T-helper 2 cell (primary cell): ENCODE data around the gene PRSS1.
"Not testable (repeated sequence)": the region's sequence is repeated elsewhere in the genome, so short reads cannot be mapped to it uniquely, and the experiment has no call there.

Experiments
- DNase-seq, 5 experiments: peaks; one replicate each; pipeline versions ENCODE4 v3.0.0 to v3.0.0-alpha.2; 2012 to 2022

PRSS1 gene

DNA sequence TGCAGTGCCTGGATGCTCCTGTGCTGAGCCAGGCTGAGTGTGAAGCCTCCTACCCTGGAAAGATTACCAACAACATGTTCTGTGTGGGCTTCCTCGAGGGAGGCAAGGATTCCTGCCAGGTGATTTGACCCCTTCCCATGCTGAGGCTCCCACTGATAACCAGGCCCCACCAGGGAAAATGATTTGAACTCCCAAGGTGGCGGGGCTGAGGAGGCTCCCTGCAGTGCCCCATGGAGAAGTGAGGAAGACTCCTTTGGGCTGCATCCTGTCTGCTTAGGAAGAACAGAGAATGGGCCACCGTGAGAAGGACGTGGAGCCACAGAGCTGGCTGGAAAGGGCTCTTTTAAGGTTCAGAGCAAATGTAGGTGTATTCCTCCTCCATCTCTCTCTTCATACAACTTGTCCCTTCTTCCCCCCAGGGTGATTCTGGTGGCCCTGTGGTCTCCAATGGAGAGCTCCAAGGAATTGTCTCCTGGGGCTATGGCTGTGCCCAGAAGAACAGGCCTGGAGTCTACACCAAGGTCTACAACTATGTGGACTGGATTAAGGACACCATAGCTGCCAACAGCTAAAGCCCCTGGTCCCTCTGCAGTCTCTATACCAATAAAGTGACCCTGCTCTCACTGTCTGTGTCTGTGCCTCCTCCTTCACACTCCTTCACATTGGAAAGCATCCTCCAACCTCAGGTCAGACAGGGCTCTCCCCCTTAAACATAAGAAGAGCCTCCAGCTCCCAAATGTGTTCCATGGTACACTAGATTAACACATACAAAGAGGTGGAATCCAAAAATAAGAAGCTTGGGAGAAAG, 24.9 kb downstream of the PRSS1 start:
- DNase-seq = no peak

GRCh38 chr7:142774826-142775225, 25.6 kb downstream of the PRSS1 start:
- no peak for DNase-seq

GRCh38 chr7:142775351-142776115, 26.3 kb downstream of the PRSS1 start:
- not testable (repeated sequence) for DNase-seq

DNA sequence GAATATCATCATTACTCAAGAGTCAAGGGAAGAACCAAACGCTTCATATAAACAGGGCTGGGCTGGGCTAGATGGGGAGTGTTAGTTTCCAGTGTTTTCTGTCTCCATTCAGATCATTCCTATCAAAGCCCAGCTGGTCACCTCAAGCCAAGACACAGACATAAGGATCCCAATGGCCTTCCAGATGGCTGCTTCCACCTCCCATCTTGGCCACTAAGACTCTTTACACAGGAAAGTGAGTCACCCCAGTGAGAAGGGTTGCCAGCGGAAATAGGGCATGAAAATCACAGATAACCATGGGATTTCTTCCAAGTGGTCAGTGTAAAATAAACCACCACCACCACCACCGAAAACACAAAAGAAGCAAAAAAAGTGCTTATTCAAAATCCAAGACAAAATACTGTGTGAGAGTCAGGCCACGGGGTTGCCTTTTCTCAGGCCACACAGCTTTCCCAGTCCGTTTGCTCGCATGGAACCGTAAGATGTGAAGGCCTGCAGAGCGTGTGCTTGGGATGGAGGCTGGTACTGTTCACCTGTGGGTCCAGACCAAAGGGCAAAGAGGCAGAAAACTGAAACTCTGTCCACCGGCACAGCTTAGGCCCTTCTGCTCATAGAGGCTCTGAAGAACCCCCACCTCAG, 27.1 kb downstream of the PRSS1 start:
- no peak for DNase-seq

- not testable (repeated sequence) for DNase-seq
These were observed 27.6 kb downstream of the PRSS1 start for GRCh38 chr7:142776845-142777225.

GRCh38 chr7:142777318-142777717, 28.0 kb downstream of the PRSS1 start:
- no peak for DNase-seq

GRCh38 chr7:142782922-142783900, 33.9 kb downstream of the PRSS1 start:
- DNase-seq = peak; percentile 43 to 88 (median 68)

GRCh38 chr7:142784096-142784495, 34.8 kb downstream of the PRSS1 start:
- DNase-seq = peak in 1 of 5 experiments; percentile 25

GRCh38 chr7:142784716-142785115, 35.4 kb downstream of the PRSS1 start:
- DNase-seq = peak in 2 of 5 experiments; percentile 35 to 68

DNA sequence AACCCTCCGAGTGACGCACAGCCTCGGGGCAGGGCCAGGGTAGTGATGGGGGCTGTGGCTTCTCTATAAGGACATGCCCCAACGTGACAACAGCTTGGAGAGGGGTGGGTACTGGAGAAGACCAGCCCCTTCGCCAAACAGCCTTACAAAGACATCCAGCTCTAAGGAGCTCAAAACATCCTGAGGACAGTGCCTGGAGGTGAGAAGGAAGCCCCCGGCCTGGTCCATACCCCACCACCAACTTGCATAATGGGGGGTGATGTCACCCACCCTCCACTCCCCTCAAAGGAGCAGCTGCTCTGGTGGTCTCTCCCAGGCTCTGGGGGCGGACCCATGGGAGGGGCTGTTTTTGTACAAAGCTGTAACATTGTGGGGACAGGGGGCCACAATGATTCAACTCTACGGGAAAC, 36.6 kb downstream of the PRSS1 start:
- DNase-seq = peak; percentile 44 to 95 (median 80)

DNA sequence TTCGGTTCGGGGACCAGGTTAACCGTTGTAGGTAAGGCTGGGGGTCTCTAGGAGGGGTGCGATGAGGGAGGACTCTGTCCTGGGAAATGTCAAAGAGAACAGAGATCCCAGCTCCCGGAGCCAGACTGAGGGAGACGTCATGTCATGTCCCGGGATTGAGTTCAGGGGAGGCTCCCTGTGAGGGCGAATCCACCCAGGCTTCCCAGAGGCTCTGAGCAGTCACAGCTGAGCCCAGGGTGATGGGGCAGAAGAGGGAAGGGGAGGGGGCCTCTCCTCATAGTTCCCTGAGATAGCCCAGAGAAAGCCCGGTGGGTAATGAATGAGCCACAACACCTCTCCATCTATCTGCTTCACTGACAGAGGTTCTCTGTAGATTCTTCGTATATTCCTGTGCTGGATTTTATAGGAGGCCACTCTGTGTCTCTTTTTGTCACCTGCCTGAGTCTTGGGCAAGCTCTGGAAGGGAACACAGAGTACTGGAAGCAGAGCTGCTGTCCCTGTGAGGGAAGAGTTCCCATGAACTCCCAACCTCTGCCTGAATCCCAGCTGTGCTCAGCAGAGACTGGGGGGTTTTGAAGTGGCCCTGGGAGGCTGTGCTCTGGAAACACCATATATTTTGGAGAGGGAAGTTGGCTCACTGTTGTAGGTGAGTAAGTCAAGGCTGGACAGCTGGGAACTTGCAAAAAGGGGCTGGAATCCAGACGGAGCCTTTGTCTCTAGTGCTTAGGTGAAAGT, 37.9 kb downstream of the PRSS1 start:
- peak in 1 of 5 experiments; percentile 6 for DNase-seq

DNA sequence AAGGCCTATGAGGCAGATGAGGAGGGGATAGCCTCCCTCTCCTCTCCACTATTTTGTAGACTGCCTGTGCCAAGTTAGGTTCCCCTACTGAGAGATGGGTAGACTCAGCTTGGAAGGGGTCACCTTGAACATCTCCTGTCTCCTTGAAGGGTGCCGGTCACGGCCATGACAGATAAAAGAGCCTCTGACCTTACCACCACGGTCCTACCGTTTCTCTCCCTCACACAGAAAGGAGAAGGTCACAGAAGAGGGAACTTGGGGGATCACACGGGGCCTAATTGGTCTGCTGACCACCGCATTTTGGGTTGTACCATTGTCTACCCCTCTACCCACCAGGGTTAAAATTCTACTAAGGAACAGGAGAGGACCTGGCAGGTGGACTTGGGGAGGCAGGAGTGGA, 38.5 kb downstream of the PRSS1 start:
- peak in 1 of 5 experiments; percentile 7 for DNase-seq

DNA sequence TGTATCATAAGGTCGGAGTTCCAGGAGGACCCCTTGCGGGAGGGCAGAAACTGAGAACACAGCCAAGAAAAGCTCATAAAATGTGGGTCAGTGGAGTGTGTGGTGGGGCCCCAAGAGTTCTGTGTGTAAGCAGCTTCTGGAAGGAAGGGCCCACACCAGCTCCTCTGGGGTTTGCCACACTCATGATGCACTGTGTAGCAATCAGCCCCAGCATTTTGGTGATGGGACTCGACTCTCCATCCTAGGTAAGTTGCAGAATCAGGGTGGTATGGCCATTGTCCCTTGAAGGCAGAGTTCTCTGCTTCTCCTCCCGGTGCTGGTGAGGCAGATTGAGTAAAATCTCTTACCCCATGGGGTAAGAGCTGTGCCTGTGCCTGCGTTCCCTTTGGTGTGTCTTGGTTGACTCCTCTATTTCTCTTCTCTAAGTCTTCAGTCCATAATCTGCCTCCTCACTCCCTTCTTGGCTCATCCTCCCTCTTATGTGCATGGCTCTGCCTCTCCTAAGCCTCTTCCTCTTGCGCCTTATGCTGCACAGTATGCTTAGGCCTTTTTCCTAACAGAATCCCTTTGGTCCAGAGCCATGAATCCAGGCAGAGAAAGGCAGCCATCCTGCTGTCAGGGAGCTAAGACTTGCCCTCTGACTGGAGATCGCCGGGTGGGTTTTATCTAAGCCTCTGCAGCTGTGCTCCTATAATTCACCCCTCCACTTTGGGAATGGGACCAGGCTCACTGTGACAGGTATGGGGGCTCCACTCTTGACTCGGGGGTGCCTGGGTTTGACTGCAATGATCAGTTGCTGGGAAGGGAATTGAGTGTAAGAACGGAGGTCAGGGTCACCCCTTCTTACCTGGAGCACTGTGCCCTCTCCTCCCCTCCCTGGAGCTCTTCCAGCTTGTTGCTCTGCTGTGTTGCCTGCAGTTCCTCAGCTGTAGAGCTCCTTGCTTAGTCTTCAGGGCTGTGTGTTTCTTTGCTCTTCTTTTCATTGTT, 39.3 kb downstream of the PRSS1 start:
- peak in 1 of 5 experiments; percentile 35 for DNase-seq

GRCh38 chr7:142789441-142789840, 40.2 kb downstream of the PRSS1 start:
- no peak for DNase-seq

DNA sequence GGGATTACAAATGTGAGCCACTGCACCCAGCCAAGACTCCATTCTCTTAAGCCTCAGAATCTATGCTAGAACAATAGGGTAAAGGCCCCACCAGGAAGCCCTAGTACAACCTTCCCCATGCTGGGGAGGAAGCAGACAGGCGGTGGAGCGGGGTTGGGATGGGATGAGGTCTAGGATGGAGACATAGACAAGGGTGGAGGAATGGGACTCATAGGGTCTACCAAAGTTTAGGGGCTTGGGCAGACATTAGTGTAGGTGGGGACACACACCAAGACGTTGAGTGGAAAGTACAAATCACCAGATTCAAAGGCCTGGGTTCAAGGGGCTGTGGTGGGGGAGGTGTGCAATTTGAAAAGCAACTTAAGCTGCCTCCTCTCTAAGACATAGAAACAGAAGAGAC, 40.8 kb downstream of the PRSS1 start:
- no peak for DNase-seq

DNA sequence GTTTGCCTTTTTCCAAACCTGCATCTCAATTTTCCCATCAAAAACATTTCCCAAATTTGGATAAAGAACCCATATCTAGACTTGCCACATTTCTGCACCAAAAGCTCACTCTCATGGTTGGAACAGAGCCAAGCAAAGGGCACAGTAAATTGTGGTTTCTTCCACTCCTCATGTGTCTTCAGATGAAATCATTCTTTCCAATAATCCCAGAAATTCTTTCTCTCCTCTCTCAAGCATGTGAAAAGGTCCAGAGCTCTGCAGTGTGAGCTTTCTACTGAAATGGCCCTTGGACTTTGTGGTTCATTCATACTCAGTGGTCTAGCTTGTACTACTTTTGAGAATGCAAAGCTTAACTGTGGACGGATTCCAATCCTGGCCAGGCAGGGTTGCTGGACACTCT, 41.3 kb downstream of the PRSS1 start:
- no peak for DNase-seq

- no peak for DNase-seq
These were observed 42.2 kb downstream of the PRSS1 start for GRCh38 chr7:142791502-142791901.

DNA sequence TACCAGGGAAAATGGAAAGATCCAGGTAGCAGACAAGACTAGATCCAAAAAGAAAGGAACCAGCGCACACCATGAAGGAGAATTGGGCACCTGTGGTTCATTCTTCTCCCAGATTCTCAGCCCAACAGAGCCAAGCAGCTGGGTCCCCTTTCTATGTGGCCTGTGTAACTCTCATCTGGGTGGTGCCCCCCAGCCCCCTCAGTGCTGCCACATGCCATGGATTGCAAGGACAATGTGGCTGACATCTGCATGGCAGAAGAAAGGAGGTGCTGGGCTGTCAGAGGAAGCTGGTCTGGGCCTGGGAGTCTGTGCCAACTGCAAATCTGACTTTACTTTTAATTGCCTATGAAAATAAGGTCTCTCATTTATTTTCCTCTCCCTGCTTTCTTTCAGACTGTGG, 42.9 kb downstream of the PRSS1 start:
- no peak for DNase-seq

DNA sequence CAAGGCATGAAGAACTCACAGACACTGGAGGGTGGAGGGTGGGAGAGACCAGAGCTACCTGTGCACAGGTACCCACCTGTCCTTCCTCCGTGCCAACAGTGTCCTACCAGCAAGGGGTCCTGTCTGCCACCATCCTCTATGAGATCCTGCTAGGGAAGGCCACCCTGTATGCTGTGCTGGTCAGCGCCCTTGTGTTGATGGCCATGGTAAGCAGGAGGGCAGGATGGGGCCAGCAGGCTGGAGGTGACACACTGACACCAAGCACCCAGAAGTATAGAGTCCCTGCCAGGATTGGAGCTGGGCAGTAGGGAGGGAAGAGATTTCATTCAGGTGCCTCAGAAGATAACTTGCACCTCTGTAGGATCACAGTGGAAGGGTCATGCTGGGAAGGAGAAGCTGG, 43.3 kb downstream of the PRSS1 start:
- no peak for DNase-seq

DNA sequence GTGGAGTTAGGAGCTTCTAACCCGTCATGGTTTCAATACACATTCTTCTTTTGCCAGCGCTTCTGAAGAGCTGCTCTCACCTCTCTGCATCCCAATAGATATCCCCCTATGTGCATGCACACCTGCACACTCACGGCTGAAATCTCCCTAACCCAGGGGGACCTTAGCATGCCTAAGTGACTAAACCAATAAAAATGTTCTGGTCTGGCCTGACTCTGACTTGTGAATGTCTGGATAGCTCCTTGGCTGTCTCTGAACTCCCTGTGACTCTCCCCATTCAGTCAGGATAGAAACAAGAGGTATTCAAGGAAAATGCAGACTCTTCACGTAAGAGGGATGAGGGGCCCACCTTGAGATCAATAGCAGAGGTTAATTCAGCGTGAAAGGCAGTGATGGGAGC, 43.9 kb downstream of the PRSS1 start:
- no peak for DNase-seq
